ENCODE results near the gene NFATC3.
"Not testable (repeated sequence)": the region's sequence is repeated elsewhere in the genome, so short reads cannot be mapped to it uniquely, and the experiment has no call there.

Gene NFATC3

DNA sequence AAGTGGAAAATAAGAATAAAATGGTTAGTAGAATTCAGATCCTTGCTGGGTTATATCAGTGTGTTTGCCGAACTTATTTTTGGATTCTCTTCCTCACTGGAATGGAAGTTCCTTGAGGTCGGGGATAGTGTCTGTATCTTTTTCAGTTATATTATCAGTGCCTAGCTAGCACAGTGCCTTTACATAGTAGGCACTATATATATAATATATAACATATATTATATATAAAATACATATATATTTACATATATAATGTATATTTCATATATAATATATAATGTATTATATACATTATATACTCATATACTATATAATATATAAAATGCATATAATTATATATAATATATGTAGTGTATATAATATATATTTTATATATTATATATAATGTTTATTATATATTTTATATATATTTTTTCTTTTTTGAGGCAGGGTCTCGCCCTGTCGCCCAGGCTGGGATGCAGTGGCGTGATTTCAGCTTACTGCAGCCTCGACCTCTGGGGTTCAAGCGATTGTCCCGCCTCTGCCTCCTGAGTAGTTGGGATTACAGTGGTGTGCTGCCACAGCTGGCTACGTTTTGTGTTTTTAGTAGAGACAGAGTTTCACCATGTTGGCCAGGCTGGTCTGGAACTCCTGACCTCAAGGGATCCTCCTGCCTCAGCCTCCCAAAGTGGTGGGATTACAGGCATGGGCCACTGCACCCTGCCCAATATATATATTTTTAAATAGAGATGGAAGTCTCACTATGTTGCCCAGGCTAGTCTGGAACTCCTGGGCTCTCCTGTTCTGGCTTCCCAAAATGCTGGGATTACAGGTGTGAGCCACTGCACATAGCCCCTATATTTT is 3.2 kb downstream of the NFATC3 start:
- no peak overlapping the region for H3K4me3 ChIP-seq (ENCODE audit: low read depth, low read length)

DNA sequence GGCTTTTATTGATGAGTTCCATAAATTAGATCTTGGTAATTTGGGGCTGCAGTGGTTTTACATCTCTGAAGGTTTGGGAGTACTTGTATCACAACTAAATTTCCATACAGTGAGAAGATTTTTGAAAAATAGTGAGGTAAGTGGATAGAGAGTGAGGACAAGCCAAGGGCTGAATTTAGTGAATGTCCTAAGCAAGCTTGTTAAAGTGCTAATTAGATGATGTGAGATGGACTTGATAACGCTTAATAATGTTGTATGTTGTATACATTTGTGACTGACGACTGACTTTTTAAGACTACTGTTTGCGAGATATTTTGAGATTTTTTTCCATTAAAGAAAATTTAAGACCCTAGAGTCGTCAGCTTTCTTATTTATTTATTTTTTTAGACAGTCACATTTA is 3.9 kb downstream of the NFATC3 start:
- H3K4me3 ChIP-seq (ENCODE audit: low read depth, low read length) = no peak overlapping the region

DNA sequence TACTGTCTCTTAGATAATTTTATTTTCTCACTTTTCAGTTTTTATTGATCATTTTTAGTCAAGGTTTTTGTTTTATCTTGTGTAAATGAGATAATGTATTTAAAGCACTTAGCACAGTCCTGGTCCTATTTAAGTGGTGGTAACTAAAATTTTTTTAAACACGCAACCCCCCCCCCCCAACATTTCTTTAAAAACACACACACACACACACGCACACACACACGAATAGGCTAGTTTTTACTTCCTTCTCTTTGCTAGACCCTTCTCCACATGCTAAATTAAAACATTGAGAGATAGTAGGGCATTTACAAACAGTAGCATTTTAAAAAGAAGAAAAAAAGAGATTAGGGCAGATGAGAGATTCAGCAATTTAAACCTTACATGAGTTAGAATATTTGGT is 5.0 kb downstream of the NFATC3 start:
- no peak overlapping the region for H3K4me3 ChIP-seq (ENCODE audit: low read depth, low read length)

DNA sequence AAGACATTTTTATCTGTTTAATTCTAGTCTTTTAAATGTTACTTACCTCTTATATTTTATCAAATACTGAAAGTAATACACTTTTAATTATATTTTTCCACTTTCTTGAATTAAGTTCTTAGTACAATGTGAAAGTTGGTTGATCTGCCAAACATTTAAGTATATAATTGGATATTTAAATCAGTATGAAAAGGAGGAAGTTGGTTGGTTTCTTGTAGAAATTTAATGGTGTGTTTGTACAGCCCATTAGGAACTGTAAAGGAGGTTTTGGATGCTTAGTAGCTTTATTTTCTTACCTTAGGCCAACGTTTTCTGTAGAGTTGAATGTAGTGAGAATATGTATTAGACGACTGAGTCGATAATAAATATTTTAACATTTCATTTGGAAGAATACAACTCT is 5.4 kb downstream of the NFATC3 start:
- no peak overlapping the region for H3K4me3 ChIP-seq (ENCODE audit: low read depth, low read length)

DNA sequence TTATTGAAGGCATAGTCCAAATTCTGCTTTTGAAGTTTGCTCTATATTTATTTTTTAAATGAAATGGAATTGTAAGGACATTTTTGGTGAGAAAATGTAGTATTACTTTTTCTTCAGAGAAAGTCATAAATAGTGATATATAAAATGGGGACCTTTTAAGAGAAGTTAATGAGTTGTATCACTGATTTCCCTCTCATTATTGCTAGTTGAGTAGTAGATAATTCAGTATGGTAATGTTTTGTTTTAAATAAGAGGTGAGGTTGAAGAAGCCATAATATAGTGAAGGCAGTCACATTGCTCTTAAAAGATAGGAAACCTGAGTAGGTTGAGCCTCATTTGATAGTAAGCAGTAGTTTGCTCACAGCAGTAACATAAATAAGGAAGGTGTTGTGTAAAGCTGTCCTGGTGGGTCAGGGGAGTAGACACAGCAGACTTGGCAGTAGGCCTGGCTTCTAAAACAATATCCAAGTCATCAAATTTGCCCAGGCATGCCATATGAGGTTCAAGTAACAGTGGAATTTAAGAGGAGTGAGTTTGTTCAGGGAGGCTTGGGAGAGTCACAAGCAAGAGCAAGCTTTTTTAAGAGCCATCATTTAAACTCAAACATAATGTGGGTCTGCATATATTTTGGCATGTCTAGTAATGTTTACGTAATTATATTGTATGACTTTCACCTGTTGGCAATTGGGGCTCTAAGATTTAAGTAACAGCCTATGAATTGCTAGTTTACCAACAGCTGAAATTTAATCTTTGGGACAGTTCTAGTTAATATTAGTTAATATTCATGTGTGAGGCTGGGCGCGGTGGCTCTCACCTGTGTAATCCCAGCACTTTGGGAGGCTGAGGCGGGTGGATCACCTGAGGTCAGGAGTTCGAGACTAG is 6.5 kb downstream of the NFATC3 start:
- no peak overlapping the region for H3K4me3 ChIP-seq (ENCODE audit: low read depth, low read length)

DNA sequence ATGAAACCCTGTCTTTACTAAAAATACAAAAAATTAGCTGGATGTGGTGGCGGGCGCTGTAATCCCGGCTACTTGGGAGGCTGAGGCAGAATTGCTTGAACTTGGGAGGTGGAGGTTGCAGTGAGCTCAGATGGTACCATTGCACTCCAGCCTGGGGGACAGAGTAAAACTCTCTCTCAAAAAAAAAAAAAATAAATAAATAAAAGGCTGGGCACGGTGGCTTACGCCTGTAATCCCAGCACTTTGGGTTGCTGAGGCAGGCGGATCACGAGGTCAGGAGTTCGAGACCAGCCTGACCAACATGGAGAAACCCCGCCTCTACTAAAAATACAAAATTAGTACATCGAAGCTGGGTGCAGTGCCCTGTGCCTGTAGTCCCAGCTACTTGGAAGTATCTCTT is 7.1 kb downstream of the NFATC3 start:
- not testable (repeated sequence) for H3K4me3 ChIP-seq (ENCODE audit: low read depth, low read length)

DNA sequence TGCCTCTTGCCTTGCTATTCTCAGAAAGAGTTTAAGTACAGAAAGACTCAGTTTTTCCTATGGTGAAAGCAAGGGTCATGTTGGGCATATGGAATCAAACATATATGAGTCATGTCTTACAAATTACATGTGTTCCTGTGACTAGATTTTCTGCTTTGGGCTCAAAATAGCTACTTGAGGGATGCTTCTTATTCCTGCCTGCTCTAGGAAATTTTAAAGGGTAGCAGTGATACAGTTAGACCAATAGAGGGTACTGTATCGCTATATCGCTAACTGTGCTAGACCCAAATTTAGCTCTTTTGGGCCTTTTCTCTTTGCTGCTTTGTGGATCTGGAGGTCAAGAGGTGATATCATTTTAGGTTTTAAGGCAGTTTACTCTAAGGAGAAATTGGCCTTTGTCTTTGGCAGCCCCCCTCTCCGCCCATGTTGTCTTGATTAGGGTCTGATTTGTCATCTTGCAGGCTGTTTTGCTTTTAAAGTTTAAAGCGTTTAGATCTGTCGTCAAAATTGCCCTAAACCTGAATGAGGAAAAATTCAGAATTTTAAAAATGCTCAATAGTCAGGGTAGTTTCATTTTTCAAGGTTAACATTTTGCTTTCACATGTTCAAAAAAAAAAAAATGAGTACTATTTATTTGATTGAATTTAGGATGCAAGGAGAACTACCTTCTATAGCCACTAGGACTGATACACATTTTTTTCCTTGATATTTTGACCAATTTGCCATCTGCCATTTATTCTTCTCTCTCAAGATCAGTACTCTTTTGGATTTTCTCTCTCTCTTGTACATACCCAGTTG is 8.8 kb downstream of the NFATC3 start:
- no peak overlapping the region for H3K4me3 ChIP-seq (ENCODE audit: low read depth, low read length)

DNA sequence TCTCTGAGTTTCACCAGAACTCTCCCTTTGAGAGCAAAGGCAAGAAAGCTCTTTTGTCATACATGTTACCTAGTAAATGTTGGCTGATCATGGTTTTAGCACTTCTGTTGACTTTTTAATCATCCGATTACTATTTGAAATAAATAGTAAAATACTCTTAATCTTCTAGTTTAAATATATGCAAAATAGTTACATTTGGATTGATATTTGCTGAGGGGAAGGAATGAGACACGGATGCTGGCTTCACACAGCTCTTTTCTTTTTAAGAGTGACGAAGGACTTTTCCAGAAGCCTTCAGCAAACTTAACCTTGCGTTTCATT is 9.4 kb downstream of the NFATC3 start:
- no peak overlapping the region for H3K4me3 ChIP-seq (ENCODE audit: low read depth, low read length)

DNA sequence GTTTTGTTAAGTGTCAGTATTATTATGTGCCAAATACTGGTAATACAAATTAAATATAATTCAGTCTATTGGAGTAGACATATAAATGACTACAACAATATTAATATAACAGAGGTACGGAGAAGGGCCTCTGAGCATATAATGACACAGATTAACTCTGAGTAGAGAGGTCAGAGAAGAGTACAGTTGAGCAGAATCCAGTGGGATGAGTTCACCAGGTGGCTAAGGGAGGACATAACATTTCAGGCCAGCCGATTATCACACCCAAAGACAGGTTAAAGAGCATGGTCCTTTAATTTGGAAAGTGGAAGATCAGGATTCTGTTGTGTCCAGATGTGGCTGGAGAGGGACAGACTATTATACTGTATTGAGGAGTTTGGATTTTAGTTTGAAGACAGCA is 11.3 kb downstream of the NFATC3 start:
- H3K4me3 ChIP-seq (ENCODE audit: low read depth, low read length) = no peak overlapping the region

DNA sequence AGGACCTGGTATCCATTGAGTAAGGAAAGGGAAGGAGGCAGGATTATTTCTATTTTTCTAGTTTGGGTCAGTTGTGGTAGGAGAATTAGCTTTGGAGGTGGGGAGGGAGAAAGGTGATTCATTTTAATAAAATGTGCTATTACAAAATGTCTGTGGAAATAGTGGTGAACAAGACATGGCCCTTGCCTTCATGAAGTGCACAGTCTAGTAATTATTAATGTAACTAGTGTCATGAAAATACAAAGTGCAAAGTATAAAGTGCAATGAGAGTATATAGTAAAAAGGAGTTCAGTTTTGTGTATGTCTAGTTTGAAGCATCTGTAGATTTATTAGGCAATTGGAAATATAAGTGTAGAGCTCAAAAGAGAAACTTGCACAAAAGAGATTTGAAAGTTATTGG is 11.9 kb downstream of the NFATC3 start:
- no peak overlapping the region for H3K4me3 ChIP-seq (ENCODE audit: low read depth, low read length)

DNA sequence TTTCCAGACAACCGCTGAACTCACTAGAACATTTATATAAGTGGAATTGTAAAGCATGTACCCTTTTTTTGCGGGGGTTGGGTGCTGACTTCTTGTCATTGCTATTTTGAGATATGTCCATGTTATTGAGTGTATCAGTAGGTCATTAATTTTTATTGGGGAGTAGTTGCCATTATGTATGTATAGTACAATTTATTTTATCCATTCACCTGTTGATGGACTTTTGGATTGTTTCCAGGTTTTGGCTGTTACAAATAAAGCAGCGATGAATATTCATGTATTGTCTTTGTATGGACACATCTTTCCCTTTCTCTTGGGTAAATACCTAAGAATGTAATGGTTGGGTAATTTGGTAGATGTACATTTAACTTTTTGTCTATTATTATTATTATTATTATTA is 12.7 kb downstream of the NFATC3 start:
- no peak overlapping the region for H3K4me3 ChIP-seq (ENCODE audit: low read depth, low read length)

DNA sequence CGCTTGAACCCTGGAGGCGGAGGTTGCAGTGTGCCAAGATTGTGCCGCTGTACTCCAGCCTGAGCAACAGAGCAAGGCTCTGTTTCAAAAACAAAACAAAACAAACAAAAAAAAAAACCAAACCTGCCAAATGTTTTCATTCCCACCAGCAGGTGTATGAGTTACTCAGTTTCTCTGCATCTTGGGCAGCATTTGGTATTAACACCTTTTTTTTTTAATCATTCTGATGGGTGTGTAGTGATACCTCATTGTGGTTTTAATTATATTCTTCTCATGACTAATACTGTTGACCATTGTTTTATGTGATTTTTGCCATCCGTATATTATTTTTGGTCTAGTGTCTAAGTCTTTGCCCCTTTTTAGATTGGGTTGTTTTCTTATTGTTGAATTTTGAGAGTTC is 15.3 kb downstream of the NFATC3 start:
- no peak overlapping the region for H3K4me3 ChIP-seq (ENCODE audit: low read depth, low read length)

DNA sequence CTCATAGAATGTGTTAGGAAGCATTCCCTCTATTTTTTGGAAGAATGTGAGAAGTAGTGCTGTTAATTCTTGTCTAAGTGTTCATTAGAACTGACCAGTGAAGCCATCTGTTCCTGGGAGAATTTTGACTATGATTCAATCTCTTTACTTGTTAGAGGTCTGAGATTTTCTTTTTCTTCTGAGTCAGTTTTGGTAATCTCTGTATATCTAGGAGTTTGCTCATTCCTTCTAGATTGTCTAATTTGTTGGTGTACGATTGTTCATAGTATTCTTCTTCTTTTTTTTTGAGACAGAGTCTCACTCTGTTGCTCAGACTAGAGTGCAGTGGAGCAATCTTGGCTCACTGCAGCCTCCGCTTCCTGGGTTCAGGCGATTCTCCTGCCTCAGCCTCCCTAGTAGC is 20.4 kb downstream of the NFATC3 start:
- no peak overlapping the region for H3K4me3 ChIP-seq (ENCODE audit: low read depth, low read length)

DNA sequence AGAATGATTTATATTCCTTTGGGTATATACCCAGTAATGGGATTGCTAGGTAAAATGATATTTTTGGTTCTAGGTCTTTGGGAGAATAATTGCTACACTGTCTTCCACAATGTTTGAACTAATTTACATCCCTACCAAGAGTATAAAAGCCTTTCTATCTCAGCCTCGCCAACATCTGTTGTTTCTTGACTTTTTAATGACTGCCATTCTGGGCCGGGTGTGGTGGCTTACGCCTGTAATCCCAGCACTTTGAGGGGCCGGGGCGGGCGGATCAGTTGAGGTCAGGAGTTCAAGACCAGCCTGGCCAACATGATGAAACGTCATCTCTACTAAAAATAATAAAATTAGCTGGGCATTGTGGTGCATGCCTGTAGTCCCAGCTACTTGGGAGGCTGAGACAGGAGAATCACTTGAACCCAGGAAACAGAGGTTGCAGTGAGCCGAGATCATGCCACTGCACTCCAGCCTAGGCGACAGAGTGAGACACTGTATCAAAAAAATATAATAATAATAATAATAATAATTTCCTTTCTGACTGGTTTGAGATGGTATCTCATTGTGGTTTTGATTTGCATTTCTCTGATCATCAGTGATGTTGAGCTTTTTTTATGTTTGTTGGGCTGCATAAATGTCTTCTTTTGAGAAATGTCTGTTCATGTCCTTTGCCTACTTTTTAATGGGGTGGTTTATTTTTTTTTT is 22.2 kb downstream of the NFATC3 start:
- not testable (repeated sequence) for H3K4me3 ChIP-seq (ENCODE audit: low read depth, low read length)

DNA sequence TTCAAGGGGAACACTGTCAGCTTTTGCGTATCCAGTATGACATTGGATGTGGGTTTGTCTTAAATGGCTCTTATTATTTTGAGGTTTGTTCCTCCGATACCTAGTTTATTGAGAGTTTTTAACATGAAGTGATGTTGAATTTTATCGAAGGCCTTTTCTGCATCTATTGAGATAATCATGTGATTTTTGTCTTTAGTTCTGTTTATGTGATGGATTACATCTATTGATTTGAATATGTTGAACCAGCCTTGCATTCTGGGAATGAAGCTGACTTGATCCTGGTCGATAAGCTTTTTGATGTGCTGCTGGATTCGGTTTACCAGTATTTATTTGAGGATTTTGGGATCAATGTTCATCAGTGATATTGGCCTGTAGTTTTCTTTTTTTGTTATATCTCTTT is 24.0 kb downstream of the NFATC3 start:
- not testable (repeated sequence) for H3K4me3 ChIP-seq (ENCODE audit: low read depth, low read length)

DNA sequence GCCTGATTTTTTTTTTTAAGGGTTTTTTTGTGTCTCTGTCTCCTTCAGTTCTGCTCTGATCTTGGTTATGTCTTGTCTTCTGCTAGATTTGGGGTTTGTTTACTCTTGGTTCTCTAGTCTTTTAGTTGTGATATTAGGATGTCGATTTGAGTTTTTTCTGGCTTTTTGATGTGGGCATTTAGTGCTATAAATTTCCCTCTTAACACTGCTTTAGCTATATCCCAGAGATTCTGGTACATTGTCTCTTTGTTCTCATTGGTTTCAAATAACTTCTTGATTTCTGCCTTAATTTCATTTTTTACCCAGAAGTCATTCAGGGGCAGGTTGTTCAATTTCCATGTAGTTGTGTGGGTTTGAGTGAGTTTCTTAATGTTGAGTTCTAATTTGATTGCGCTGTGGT is 25.4 kb downstream of the NFATC3 start:
- not testable (repeated sequence) for H3K4me3 ChIP-seq (ENCODE audit: low read depth, low read length)

DNA sequence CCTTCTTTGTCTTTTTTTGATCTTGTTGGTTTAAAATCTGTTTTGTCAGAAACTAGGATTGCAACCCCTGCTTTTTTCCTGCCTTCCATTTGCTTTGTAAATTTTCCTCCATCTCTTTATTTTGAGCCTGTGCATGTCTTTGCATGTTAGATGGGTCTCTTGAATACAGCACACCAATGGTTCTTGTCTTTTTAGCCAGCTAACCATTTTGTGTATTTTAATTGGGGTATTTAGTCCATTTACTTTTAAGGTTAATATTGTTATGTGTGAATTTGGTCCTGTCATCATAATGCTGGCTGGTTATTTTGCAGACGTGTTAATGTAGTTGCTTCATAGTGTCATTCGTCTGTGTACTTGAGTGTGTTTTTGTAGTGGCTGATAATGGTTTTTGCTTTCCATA is 26.2 kb downstream of the NFATC3 start:
- no peak overlapping the region for H3K4me3 ChIP-seq (ENCODE audit: low read depth, low read length)

DNA sequence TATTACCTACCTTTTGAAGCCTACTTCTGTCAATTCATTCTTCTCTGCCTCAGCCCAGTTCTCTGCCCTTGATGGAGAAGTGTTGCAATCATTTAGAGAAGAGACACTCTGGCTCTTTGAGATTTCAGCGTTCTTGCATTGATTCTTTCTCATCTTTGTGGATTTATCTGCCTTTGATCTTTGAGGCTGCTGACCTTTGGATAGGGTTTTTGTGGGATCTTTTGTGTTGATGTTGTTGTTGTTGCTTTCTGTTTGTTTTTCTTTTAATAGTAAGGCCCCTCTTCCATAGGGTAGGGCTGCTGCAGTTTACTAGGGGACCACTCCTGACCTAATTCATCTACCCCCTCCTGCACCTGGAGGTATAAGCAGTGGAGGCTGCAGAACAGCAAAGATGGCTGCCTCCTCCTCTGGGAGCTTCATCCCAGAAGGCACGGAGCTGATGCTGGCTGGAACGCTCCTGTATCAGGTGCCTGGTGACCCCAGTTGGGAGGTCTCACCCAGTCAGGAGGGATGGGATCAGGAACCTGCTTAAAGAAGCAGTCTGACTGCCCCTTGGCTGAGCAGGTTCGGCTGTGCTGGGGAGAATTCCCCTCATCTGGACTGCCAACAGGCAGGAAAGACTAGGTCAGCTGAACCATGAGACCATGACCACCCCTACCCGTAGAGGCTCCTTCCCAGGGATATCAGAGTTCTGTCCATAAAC is 28.0 kb downstream of the NFATC3 start:
- no peak overlapping the region for H3K4me3 ChIP-seq (ENCODE audit: low read depth, low read length)

DNA sequence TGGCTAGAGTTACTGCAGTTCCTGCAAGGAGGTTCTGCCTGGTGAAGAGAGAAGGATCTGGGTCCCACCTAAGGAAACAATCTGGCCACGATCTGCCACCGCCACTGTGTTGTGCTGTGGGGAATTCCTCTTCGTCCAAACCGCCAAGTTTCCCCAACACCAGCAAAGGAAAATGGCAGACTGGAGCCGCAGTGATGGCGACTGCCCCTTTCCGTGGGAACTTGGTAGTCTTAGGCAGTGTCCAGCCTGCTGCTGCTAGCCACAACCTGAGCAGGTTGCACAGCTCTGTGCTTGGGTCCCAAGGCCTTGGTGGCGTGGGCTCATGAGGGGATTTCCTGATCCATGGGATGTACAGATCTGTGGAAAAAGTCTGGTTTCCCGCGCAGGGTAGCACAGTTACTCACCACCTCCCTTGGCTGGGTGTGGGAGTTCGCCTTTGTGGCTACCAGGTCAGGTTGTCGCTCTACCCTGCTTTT is 28.6 kb downstream of the NFATC3 start:
- H3K4me3 ChIP-seq (ENCODE audit: low read depth, low read length) = no peak overlapping the region

DNA sequence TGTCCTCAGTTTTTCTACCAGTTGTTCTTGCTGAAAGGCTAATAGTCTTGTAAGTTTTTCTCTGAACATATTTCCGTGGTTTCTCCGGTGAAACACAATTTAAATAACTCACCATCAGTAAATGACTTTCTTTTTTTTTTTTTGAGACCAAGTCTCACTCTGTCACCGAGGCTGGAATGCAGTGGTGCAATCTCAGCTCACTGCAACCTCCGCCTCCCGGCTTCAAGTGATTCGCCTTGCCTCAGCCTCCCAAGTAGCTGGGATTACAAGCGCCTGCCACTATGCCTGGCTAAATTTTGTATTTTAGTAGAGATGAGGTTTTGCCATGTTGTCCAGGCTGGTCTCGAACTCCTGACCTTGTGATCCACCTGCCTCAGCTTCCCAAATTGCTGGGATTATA is 29.8 kb downstream of the NFATC3 start:
- not testable (repeated sequence) for H3K4me3 ChIP-seq (ENCODE audit: low read depth, low read length)

Data from iPS-11a (cell line).